Suprapubic skin (tissue), 4 donors: ENCODE data around the gene PTPRM. TPM values are rescaled to one million over a fixed set of nuclear protein-coding genes. Genes with fewer than 3 reads are reported as not detected.

ENCODE experiments used
- DNase-seq, 2 donors: peaks; one replicate each; pipeline ENCODE4 v3.0.0-alpha.2; 2019; ENCODE audit warnings: low spot score in 2 of 2
- H3K27ac ChIP-seq: fragments of 200-600 bp; sonication (generic); one replicate; pipeline ENCODE4 v1.5.1; 2019
- H3K27me3 ChIP-seq: fragments of 200-600 bp; sonication (generic); one replicate; pipeline ENCODE4 v1.5.1; 2019
- H3K36me3 ChIP-seq: fragments of 200-600 bp; sonication (generic); one replicate; pipeline ENCODE4 v1.5.1; 2019
- H3K4me1 ChIP-seq: fragments of 200-600 bp; sonication (generic); one replicate; pipeline ENCODE4 v1.5.1; 2019
- H3K4me3 ChIP-seq: fragments of 200-600 bp; sonication (generic); one replicate; pipeline ENCODE4 v1.5.1; 2019; ENCODE audit warnings: mild to moderate bottlenecking
- H3K9me3 ChIP-seq: fragments of 200-600 bp; sonication (generic); one replicate; pipeline ENCODE4 v1.5.1; 2019
- CTCF ChIP-seq, 2 donors: fragments of 200-600 bp in 1 of 2; fragments of 450-650 bp in 1 of 2; sonication (generic) in 1 of 2; IDR thresholded peaks; one replicate each; pipeline ENCODE4 v1.5.1; 2016 to 2019; ENCODE audit warnings: antibody characterized with exemption in 2 of 2, mild to moderate bottlenecking in 1 of 2, moderate library complexity in 1 of 2
- EP300 ChIP-seq: sonication (generic); formaldehyde crosslinking; IDR thresholded peaks from one replicate; pipeline ENCODE4 v1.6.1; 2017; ENCODE audit warnings: antibody characterized with exemption
- POLR2A ChIP-seq, 2 donors: fragments of 450-650 bp; IDR thresholded peaks; one replicate each; pipeline ENCODE4 v1.6.1; 2017; ENCODE audit warnings: antibody characterized with exemption in 2 of 2, mild to moderate bottlenecking in 2 of 2, moderate library complexity in 2 of 2
- POLR2AphosphoS5 ChIP-seq, 3 donors: sonication (generic); formaldehyde crosslinking; IDR thresholded peaks; one replicate each; pipeline ENCODE4 v1.6.1; 2017; ENCODE audit warnings: antibody characterized with exemption in 3 of 3
- WGBS: methylation state at CpG from one replicate; pipeline ENCODE4 v1.1.5; 2018; 5-methylcytosine and 5-hydroxymethylcytosine counted together
- total RNA-seq, 4 donors: library from RNA; depleted of rRNA; stranded (reverse); fragments of >200 nt; gene quantifications; one replicate each; pipeline ENCODE4 v1.1.0, GENCODE V29; 2016

The PTPRM gene
- total RNA-seq, 4 donors from 2014 or later, result 19.8 to 73.7 (median 40.0) TPM

DNA sequence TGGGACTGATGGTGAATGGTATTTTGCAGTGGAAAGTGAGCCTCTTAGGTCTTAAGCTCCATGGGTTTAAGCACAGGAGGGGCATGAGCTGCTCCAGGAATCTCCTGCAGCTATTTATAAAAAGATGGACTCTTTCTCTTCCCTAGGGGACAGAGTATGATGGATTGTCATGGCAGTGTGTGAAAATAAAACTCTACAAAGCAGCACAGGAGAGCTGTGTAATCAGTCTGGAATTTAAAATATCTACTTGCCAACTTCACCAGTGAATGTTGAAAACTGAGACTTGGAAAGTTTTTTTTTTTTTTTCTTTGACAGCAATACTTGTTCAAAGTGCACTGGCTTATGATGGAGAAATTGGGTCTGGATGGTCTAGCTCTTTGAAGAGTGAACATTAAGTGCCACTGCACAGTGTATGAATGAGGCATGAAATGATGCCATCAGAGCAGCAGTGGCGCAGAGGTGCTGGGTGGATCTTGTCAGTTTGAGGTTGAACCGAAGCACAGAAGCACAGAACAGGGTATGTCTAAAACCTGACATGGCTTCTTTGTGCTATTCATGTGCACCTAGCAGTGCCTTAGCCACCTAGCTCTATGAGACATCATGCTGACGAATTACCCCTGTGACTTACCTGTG is 245.4 kb downstream of the PTPRM start:
- H3K27ac ChIP-seq, result no peak overlapping the region
- H3K9me3 ChIP-seq, result peaks cover 12% of the 10 kb centered on the region
- no peak for DNase-seq
- no peaks in the 10 kb centered on the region for H3K4me1 ChIP-seq
- no peak overlapping the region for H3K4me3 ChIP-seq
- no peak for TF ChIP-seq CTCF (IDR thresholded peaks at IDR 0.05)
- TF ChIP-seq EP300, result no peak
- TF ChIP-seq POLR2A (IDR thresholded peaks at IDR 0.05), result no peak
- TF ChIP-seq POLR2AphosphoS5 (IDR thresholded peaks at IDR 0.05), result no peak
- WGBS, result 76% methylated on average over 3 of the region's 3 CpGs
- H3K27me3 ChIP-seq, result no peaks in the 10 kb centered on the region
- no peaks in the 10 kb centered on the region for H3K36me3 ChIP-seq

GRCh38 chr18:7813131-7813530 is 246.0 kb downstream of the PTPRM start:
- H3K27ac ChIP-seq, result no peak overlapping the region
- 87% methylated on average over 5 of the region's 5 CpGs for WGBS
- H3K36me3 ChIP-seq, result no peaks in the 10 kb centered on the region
- H3K27me3 ChIP-seq, result no peaks in the 10 kb centered on the region
- peaks cover 12% of the 10 kb centered on the region for H3K9me3 ChIP-seq
- H3K4me1 ChIP-seq, result no peaks in the 10 kb centered on the region
- TF ChIP-seq CTCF (IDR thresholded peaks at IDR 0.05), result no peak
- TF ChIP-seq POLR2AphosphoS5 (IDR thresholded peaks at IDR 0.05), result no peak
- no peak for TF ChIP-seq POLR2A (IDR thresholded peaks at IDR 0.05)
- DNase-seq, result no peak
- H3K4me3 ChIP-seq, result no peak overlapping the region

- Histone ChIP-seq H3K27ac (no peak overlapping the region), H3K4me1 (no peaks in the 10 kb centered on the region), H3K27me3 (no peaks in the 10 kb centered on the region), H3K36me3 (no peaks in the 10 kb centered on the region), H3K9me3 (peaks cover 12% of the 10 kb centered on the region), H3K4me3 (no peak overlapping the region)
- TF ChIP-seq EP300, result no peak
- no peak for TF ChIP-seq POLR2A (IDR thresholded peaks at IDR 0.05)
- TF ChIP-seq CTCF (IDR thresholded peaks at IDR 0.05), result no peak
- TF ChIP-seq POLR2AphosphoS5 (IDR thresholded peaks at IDR 0.05), result no peak
- WGBS, result 97% methylated on average over 5 of the region's 5 CpGs
- DNase-seq, result no peak
Observed at GRCh38 chr18:7814754-7815315, 247.7 kb downstream of the PTPRM start.

DNA sequence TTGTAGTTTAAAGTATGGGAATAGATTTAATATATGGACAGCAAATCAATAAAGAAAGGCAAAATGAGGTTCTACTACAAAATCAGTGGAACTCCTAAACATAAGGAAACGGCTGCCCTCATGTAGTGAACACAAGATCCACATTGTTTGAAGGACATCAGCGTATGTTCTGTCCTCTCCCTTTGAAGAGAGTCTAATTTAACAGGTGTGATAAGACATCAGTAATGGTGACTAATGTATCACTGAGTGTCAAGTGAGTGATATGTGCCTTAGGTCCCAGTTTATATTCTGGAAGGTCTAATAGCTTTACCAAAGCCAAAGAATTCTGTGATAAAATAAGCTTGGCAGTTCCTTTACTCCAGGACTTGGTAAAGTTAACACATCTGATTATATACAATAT is 248.7 kb downstream of the PTPRM start:
- TF ChIP-seq CTCF (IDR thresholded peaks at IDR 0.05), result no peak
- no peak for TF ChIP-seq EP300
- no peak for TF ChIP-seq POLR2A (IDR thresholded peaks at IDR 0.05)
- no peak for TF ChIP-seq POLR2AphosphoS5 (IDR thresholded peaks at IDR 0.05)
- Histone ChIP-seq H3K27ac (no peak overlapping the region), H3K4me3 (no peak overlapping the region), H3K27me3 (no peaks in the 10 kb centered on the region), H3K36me3 (no peaks in the 10 kb centered on the region), H3K9me3 (peaks cover 12% of the 10 kb centered on the region), H3K4me1 (no peaks in the 10 kb centered on the region)
- DNase-seq, result no peak
- 90% methylated on average over 2 of the region's 2 CpGs for WGBS

DNA sequence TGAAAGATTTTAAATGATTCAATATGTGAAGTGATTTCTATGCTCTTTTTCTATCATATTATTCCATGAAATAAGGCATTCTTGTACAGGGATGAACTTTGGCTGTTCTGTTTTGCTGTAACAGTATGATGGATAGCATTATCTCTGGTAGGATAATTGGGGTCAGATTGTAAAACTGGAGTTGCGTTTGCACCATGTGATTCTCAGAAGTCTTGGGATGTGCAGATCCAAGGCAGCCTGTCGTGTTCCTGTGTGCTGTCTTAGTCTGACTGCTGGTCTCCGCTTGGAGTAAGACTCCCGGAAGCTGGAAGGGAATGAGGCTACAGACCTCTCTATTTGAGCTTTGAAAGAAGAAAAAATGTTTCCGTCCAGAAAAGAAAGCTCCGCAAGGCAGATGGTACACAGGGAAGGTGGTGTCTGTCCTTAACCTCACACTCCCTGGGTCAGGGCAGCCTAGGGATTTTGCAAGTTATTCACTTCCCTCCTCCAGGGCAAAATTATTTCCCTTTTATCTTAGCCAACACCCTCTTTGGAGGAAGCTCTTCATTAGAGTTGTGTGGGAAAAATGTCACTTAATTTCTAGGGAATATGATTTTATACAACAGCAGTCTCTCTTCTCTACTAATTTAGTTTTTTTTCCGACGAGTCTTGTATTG is 250.6 kb downstream of the PTPRM start:
- WGBS, result 59% methylated on average over 8 of the region's 8 CpGs
- no peak for DNase-seq
- Histone ChIP-seq H3K36me3 (no peaks in the 10 kb centered on the region), H3K9me3 (peaks cover 12% of the 10 kb centered on the region), H3K27ac (no peak overlapping the region), H3K4me3 (no peak overlapping the region), H3K4me1 (no peaks in the 10 kb centered on the region), H3K27me3 (no peaks in the 10 kb centered on the region)
- TF ChIP-seq POLR2AphosphoS5 (IDR thresholded peaks at IDR 0.05) (no peak), EP300 (no peak), CTCF (IDR thresholded peaks at IDR 0.05) (no peak), POLR2A (IDR thresholded peaks at IDR 0.05) (no peak)
